CD4-positive, alpha-beta T cell treated with Interferon gamma for 1 hour (primary cell): ENCODE results near the gene CRTC1.
"Not testable (repeated sequence)": the region's sequence is repeated elsewhere in the genome, so short reads cannot be mapped to it uniquely, and the experiment has no call there.

Experiments
- DNase-seq: peaks from one replicate; pipeline ENCODE4 v3.0.0-alpha.2; 2020

Gene CRTC1

DNA sequence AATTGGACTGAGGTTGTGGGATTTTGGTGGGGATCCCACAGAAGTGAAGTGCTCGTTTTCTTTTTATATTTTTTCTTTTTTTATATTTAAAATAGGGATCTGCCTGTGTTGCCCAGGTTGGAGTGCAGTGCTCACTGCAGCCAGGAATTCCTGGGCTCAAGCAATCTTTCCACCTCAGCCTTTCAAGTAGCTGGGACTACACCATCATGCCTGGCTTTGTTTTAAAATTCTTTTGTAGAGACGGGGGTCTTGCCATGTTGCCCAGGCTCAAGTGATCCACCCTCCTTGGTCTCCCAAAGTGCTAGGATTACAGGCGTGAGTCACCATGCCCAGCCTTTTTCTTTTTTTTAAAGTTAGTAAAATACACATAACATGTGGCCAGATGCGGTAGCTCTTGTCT is 20.6 kb downstream of the CRTC1 start:
- no peak for DNase-seq

DNA sequence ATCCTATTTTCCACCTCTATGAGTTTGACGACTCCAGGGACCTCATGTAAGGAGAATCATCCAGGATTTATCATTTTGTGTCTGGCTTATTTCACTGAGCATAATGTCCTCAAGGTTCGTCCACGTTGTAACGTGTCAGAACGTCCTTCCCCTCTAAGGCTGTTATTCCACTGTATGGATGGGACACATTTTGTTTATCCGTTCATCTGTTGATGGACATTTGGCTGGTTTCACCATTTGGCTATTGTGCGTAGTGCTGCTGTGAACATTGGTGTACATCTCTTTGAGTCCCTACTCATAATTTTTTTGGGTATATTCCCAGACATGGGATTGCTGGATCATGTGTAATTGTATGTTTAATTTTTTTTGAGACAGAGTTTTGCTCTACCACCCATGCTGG is 21.5 kb downstream of the CRTC1 start:
- no peak for DNase-seq

DNA sequence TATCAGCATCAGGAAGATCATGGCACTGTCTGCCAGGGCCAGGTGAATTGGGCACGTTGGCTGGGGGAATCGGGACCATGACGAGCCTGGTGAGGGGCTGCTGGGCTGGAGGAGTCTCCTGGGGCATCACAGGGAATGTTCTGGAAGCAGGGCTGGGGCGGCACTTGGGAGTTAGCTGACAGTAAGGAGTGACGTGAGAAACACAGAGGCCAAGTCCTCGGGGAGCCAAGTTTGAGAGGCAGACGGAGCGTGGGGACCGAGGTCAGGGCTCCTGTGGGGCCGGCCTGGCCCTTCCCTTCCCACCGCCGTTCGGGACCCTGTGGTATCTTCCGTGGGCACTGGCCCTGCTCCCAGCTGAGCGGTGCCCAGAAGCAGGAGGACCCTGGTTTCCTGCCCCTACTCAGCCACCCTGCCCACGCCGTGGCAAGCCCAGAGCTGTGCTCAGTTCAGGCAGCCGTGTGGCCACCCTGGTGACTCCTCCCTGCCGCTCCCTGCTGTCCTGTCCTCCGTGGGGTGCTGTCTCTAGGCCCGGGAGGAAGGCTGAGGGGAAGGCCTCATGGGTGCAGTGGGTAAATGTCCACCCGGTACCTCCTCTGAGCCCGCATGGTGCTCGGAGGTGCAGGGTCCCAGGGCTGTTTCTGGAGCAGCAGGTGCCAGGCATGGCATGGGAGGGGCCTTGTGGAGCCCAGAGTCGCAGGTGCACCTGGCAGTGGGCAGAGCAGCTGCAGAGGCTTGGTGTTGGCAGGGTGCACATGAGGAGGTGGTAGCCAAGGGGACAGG is 25.2 kb downstream of the CRTC1 start:
- DNase-seq, result no peak

DNA sequence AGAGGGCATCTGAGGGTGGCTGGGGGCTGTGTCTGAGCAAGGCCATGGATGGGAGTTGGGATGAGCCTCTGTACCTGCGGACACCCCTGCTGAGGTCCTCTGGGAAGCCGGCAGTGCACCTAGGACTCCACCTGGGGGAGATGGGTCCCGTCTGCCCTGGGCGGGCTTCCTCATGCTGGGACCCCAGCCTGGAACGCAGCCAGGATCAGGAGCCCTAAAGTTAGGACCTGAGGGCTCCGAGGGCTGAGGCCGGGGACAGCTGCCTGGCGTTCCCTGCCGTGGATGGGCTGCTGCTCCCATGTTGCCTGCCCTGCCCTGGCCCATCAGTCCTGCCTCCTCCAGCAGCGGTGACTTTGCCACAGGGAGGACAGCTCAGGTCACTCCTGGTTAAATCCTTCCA is 26.1 kb downstream of the CRTC1 start:
- DNase-seq, result no peak

DNA sequence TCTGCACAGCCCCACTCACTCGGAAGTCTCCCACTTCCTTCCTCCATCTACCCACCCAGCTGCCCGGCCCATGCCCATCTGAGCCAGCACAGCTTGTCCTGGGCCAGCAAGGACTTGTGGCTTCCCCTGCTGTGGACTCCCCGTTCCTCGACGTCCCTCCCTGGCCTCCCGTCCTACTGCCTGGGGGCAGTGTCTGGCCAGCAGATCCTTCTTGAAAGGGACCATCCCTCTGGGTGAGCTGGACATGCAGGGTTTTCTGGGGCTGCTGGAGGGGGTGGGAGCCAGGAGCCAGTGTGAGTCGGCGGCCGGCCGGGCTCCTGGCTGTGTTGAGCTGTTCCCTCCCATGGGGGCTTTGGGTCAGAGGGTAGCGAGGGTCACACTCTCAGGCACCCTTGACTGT is 26.7 kb downstream of the CRTC1 start:
- DNase-seq, result no peak

DNA sequence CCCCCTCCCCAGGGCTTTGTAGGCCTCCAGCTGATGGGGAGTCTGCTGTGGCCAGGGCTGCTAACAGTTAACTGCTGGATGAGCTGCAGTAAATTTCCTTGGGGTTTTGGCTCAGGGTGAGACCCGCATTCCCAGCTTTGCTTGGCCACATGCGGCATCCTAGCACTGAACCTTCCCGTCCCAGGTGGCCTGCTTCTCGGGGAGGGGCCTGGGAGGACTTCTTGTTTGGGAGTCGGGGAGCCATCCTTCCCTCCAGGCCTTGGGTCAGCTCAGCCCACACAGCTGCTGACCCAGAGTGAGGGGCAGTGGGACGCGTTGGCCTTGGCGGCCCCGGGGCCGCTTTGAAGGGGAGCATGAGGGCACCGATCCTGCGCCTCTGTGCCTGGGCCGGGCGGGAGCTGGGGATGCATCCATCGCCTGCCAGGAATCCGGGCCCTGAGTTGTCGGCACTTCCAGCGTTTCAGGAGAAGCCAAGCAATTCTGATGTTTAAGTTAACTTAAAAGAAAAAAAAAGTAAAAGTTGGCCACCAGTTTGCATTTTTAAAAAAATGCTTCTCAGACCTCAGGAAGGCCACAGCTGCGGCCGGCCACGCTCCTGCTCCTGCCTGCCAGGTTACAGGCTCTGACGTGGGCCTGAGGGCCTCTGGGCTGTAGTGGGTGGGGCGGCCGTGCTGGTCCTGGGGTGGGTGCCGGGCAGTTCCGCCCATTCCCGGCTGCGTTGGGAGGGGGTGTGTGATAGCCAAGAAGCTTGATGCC is 27.7 kb downstream of the CRTC1 start:
- no peak for DNase-seq

DNA sequence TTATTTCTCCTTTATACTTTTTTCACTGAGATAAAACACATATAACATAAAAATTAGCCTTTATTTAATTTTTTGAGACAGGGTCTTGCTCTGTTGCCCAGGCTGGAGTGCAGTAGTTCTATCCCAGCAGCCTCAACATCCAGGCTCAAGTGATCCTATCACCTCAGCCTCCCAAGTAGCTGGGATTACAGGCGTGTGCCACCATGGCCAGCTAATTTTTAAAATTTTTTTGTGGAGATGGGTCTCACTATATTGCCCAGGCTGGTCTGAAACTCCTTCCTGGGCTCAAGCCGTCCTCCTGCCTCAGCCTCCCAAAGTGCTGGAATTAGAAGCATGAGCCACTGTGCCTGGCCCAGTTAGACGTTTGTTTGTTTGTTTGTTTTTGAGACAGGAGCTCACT is 28.4 kb downstream of the CRTC1 start:
- DNase-seq, result no peak

DNA sequence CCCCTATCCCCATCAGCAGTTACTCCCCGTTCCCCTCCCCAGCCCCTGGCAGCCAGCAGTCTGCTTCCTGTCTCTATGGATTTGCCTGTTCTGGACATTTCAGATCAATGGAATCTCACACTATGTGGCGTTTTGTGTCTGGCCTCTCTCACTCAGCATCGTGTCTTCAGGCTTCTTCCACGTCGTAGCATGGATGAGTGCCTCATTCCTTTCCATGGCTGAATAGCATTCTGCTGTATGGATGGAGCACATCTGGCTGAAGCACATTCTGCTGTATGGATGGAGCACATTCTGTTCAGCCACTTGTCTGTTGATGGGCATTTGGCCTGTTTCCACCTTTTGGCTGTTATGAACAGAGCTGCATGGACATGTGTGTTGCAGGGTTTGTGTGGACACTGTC is 29.5 kb downstream of the CRTC1 start:
- DNase-seq, result no peak

DNA sequence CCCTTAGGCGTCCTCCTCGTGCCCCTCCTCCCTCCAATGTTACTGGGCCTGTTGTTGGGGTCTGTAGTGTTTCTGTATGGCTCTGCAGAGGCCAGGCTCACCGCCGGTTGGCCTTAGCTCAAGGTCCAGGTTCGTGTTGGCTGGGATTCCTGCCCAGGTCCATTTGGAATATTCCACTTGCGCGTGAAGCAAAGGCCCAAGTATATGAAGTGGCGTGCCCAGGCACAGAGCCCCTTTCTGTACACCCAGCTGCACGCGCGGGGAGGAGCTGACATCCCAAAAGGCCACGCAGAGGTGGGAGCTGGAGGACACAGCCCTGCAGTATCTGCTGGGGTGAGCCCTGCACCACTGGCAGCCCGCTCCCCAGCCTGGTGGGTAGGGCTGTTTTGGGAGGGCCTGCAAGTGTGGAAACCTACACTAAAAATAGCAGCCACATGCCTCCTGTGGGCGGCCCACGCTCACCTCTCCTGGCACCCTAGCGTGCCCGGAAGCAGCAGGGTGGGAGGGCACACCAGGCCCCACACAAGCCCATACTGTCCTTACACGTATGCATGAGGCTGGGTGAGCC is 30.2 kb downstream of the CRTC1 start:
- DNase-seq, result no peak

DNA sequence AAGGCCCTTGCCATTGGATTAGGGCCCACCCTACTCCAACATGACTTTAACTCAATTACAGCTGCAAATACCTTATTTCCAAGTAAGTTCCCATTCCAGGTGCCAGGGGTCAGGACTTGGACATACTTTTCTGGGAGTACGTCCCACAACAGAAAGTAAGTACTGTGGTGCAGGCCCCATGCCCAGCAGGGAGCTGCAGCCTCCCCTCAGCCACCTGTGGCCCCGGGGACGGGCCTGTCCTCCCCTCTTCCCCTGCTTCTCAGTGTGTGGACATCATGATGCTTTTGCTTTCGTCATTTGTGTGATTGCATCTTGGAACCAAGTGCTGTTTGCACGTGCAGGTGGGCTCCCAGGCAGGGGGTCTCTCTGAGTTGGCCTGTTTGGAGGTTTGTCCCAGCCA is 31.9 kb downstream of the CRTC1 start:
- no peak for DNase-seq

DNA sequence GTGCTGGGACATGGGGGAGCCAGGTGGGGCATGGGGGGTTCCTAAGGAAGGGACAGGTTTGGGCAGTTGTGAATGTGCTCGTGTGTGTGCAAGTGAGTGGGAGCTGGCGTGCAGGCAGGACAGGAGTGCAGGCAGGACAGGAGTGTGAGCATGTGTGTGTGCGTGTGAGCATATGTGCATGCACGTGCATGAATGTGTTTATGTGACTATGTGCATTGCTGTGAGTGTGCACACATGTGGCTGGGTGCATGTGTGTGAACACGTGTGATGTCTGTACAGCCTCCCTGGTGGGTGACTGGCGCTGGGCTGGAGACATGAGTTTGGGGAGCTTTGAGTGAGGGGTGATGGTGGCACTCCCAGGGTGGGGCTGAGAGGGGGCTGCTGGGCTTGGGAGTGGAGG is 33.4 kb downstream of the CRTC1 start:
- DNase-seq, result no peak

DNA sequence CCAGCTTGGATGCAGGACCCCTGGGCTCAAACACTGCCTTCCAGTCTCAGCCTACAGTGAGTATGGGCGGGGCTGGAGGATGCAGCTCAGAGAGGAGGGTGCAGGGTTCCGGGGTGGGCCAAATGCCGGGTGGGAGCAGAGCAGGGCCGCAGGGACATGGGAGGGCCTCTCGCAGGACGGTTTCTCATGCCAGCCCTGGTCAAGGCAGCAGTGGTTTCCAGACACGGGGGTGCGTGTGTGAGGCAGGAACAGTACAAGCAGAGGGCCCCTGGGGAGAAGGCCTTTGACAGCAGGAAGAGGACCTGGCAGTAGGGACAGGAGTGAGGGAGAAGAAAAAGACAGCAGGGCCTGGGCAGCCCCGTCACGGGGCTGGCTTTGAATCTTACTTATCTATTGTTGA is 34.1 kb downstream of the CRTC1 start:
- DNase-seq, result no peak

DNA sequence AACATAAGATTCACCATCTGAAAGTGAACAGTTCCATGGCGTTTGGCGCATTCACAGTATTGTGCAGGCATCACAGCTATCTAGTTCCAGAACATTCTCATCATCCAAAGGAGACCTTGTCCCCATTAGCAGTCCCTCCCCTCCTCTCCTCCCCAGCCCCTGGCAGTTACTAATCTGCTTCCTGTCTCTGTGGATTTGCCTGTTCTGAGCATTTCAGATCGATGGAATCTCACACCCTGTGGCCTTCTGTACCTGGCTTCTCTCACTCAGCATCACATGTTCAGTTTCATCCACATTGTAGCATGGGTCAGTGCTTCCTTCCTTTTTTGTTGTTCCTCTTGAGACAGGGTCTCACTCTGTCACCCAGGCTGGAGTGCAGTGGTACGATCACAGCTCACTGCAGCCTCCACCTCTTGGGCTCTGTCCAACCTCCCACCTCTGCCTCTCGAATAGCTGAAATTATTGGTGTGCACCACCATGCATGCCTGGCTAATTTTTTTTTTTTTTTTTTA is 34.6 kb downstream of the CRTC1 start:
- DNase-seq, result no peak

DNA sequence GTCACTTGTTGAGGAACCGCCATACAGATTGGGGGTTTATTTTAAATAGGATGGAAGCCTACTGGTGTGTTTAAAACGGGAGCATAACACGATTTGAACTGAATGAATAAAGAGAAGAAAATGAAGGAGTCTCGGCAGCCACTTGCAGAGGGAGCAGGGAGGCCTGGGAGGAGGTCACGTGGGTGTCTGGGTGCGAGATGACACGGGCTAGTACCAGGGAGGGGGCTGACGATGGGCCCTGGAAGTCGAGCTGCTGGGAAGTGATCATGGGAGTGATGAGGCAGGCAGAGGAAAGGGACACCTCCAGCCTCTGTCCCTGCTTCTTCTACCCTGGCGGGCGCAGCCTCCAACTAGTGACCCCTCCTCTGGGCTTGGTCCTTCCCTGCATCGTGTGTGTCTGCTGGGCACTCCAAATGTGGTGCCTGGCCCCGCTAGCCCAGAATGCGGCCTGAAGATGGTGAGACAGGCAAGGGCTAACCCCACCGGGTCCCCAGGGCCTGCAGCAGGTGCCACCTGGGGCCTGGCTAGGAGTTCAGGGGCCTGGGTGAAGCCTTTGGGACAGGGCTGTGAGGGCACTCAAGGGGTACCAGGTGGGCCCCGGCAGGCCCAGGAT is 35.5 kb downstream of the CRTC1 start:
- DNase-seq, result no peak

DNA sequence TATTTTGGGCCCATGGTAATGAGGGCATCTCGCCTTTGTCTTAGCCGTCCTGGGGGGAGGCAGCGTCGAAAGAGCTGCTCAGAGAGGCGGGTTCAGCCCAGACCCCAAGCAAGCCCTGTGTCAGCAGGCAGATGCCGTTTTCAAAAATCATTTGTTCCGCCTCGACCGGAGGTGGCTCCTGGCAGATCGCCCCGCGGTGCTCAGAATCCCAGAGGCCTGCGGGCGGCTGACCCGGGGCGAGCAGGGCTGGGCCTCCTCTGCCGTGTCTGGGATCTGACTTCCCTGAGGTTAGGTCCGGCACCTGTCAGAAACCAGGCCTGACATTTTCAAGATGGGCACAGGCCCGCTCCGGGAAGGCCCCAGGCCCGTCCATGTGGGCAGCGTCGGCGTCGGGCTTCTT is 36.1 kb downstream of the CRTC1 start:
- no peak for DNase-seq

DNA sequence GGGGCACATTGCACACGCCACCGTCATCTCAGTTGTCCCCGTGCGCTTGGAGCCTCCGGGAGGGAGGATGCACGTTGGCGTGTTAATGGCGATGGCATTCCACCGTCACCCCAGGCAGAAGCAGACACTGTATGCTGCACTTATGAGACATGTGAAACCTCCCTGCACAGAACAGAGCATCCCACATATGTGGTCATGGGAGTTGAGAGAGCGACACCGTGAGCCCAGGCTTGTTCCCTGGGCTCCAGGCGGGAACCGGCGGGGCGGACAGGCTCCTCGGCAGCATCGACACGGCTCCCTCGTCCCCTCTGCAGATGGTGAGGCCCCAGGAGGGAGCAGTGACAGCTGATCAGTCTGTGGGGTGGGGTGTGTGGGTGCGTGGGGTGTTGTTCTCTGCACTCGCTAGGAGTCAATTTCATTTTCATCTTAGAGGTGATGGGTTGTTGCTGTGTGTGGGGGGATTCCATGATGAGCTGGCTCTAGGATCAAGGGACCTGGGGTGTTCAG is 40.4 kb downstream of the CRTC1 start:
- DNase-seq, result no peak

DNA sequence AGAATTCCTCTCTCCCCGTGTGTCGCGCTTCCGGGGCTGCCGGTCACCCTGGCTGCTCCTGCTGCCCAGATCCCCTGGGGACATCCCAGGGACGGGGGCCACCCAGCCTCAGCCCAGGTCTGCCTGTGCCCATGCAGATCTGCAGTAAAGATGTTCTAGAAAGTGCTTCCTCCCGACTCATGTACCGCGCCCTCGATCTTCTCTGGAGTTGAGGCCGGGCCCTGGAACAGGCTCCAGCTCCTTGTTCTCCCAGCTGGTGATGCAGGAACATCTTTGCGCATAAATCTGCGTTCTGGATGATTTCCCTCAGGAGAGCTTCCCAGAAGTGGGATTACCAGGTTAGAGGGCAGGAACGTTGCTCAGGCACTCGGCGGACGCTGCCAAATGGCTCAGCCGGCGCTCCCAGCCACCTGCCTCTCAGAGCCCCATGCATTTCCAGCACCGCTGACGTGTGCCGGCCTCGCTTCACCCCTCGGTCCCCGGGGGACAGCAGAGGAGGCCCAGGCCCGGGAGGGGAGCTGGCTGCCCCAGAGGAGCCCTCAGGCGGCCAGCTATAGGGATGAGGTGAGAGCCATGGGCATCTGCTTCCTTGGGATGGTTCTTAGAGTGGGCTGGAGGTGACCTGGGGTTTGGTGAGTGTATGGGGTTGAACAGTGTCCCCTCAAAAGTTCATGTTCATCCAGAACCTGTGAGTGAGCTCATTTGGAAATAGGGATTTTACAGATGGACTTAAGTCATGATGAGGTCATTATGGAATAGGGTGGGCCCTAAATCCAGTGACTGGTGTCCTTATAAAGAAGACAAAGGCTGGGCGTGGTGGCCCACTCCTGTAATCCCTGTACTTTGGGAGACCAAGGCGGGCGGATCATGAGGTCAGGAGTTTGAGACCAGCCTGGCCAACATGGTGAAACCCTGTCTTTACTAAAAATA is 42.6 kb downstream of the CRTC1 start:
- DNase-seq, result no peak

DNA sequence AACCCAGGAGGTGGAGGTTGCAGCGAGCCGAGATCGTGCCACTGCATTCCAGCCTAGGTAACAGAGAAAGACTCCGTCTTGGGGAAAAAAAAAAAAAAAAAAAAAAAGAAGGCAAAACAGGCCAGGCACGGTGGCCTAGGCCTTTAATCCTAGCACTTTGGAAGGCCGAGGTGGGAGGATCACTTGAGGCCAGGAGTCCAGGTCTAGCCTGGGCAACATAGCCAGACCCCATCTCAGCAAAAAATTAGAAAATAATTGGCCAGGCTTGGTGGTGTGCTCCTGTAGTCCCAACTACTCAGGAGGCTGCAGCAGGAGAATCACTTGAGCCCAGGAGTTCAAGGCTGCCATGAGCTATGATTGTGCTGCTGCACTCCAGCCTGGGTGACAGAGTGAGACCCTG is 43.4 kb downstream of the CRTC1 start:
- no peak for DNase-seq

DNA sequence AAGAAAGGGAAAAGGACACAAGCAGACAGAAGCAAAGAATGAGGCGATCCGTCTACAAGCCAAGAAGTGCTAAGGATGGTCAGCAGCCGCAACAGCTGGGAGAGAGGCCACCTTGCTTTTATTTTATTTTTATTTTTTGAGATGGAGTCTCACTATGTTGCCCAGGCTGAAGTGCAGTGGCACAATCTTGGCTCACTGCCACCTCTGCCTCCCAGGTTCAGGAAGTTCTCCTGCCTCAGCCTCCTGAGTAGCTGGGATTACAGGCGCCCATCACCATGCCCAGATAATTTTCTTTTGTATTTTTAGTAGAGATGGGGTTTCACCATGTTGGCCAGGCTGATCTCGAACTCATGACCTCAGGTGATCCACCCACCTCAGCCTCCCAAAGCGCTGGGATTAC is 44.1 kb downstream of the CRTC1 start:
- DNase-seq, result not testable (repeated sequence)

DNA sequence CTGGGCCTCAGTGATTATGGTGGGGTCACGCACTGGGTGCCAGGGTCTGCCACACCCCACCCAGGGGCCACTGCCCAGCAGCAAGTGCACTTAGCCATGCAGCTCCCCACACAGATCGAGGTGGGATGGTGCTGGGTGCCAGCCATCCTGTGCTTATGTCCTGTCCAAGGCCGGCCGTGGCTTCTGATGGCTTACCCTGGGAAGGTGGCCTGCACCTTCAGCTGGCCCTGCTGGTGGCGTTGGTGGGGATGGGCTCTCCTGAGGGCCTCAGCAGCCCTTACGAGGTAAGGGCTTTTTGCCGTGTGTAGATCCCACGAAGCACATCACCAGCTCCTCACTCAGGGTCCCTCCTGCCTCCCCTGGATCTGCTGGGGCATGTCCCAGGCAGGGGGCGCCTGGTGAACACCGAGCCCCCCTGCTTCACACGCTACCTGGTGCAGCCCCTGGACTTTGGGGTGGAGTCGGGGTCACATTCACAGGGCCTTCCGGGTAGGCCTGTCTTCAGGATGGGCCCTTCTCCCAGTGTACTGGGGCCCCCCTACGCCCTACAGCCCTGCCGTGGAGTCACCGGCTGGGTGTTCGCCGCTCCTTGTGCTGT is 46.6 kb downstream of the CRTC1 start:
- DNase-seq, result no peak

DNA sequence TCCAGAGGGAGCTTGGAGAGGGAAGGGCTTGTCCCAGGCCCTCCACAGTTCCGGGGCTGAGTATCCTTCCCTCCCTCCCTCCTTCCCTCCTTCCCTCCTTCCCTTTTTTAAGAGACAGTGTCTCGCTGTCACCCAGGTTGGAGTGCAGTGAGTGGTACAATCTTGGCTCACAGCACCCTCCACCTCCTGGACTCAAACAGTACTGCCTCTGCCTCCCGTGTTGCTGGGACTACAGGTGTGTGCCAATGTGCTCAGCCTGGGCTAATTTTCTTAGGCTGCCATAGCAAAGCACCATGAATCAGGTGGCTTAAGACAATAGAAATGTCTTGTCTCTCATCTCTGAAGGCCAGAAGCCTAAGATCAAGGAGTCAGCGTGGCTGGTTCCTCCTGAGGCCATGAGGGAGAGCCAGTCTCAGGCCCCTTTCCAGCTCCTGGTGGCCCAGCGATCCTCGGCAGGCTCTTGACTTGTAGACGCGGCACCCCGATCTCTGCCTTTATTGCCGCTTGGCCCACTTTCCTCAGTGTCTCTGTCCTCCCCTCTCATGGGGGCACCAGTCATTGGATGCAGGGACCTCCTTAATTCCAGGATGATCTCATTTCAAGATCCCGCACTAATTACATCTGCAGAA is 47.5 kb downstream of the CRTC1 start:
- DNase-seq, result no peak
